Karpas-422 (cell line): ENCODE data around the gene CTXND1. TPM values are rescaled to one million over a fixed set of nuclear protein-coding genes. Genes with fewer than 3 reads are reported as not detected.

Experiments used
- DNase-seq: peaks from one replicate; pipeline ENCODE4 v3.0.0-alpha.2; 2015
- H2AFZ ChIP-seq: fragments of 200-600 bp; sonication (generic); 2 replicates; pipeline ENCODE4 v1.6.1; 2014; ENCODE audit warnings: antibody characterized with exemption, low read length, mixed read lengths
- H3K27ac ChIP-seq: fragments of 200-600 bp; sonication (generic); 2 replicates; pipeline ENCODE4 v1.5.1; 2014; ENCODE audit warnings: mild to moderate bottlenecking, low read length, moderate library complexity
- H3K27me3 ChIP-seq: fragments of 200-600 bp; sonication (generic); 2 replicates; pipeline ENCODE4 v1.6.1; 2014; ENCODE audit warnings: low read length, mixed read lengths
- H3K36me3 ChIP-seq: fragments of 200-600 bp; sonication (generic); 2 replicates; pipeline ENCODE4 v1.6.1; 2014; ENCODE audit warnings: low read length, mixed read lengths; ENCODE audit not compliant: insufficient read depth
- H3K4me1 ChIP-seq: fragments of 200-600 bp; sonication (generic); 2 replicates; pipeline ENCODE4 v1.6.1; 2014; ENCODE audit warnings: mild to moderate bottlenecking, low read length, mixed read lengths
- H3K4me2 ChIP-seq: fragments of 200-600 bp; sonication (generic); 2 replicates; pipeline ENCODE4 v1.6.1; 2014; ENCODE audit warnings: low read length, low read depth, mild to moderate bottlenecking; ENCODE audit not compliant: poor library complexity, severe bottlenecking
- H3K4me3 ChIP-seq: fragments of 200-600 bp; sonication (generic); 2 replicates; pipeline ENCODE4 v1.5.1; 2014; ENCODE audit warnings: mild to moderate bottlenecking, antibody characterized with exemption, low read length, mixed read lengths
- H3K79me2 ChIP-seq: fragments of 200-600 bp; sonication (generic); 2 replicates; pipeline ENCODE4 v1.6.1; 2014; ENCODE audit warnings: mild to moderate bottlenecking, low read length, mixed read lengths
- H3K9ac ChIP-seq: fragments of 200-600 bp; sonication (generic); 2 replicates; pipeline ENCODE4 v1.6.0; 2014; ENCODE audit warnings: low read length
- H3K9me2 ChIP-seq: fragments of 200-600 bp; sonication (generic), shearing (Covaris generic); replicated peaks from 2 replicates; pipeline ENCODE4 v1.6.0; 2014; ENCODE audit warnings: mild to moderate bottlenecking, low read length, moderate library complexity; ENCODE audit not compliant: insufficient read depth
- H3K9me3 ChIP-seq: fragments of 300-700, 200-600 bp; sonication (generic); 2 replicates; pipeline ENCODE4 v1.6.1; 2014; ENCODE audit warnings: low read length, mixed read lengths
- H4K20me1 ChIP-seq: fragments of 200-600 bp; sonication (generic); 2 replicates; pipeline ENCODE4 v1.6.1; 2014; ENCODE audit warnings: mild to moderate bottlenecking, antibody characterized with exemption, low read length, low read depth; ENCODE audit not compliant: insufficient read depth
- total RNA-seq: library from RNA; depleted of rRNA; stranded (reverse); fragments of >200 nt; shearing (Covaris generic); gene quantifications from 2 replicates; pipeline ENCODE4 v1.2.3, GENCODE V29; 2014; ENCODE audit warnings: low replicate concordance

CTXND1 gene
- total RNA-seq, 1 experiment from 2014 or later, result not detected

DNA sequence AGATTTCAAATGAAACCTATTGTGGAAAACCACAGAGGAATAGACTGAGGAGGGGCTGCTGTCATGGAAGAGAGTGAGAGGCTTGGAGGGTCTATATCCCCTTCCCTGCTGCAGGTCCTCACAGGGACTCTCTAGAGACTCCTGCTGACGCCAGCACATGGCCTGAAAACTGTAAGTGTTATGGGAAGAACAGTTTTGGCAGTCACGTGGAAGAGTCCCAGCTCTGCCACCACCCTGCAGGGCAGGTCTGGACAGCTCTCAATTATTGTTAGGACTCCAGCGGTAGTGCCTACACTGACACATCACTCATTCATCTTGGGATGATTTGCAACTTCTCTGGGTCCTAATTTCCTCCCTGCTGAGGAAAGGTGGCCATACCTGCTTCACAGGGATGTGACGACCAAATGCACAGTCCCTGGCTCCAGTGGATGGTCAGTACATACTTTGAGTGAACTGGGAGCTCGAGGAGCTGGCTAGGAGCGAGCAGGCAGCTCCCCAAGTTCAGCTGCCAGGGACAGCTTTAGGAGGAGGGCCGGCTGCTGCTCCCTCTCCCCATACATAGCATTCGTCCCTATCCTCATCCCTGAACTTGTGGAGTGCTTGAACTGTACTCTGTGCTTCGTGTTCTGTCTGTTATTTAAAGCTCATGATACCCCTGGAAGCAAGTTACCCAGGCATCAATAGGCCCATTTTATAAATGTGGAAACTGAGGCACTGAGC, 49.2 kb downstream of the CTXND1 start:
- no peak for DNase-seq
- no peak overlapping the region for H3K27ac ChIP-seq
- H2AFZ ChIP-seq, result no peak overlapping the region
- H3K4me2 ChIP-seq, result no peak overlapping the region
- H3K4me1 ChIP-seq, result no peaks in the 10 kb centered on the region
- H3K36me3 ChIP-seq, result no peaks in the 10 kb centered on the region
- H3K9me2 ChIP-seq, result no peaks in the 10 kb centered on the region
- H3K9me3 ChIP-seq, result no peaks in the 10 kb centered on the region
- no peaks in the 10 kb centered on the region for H3K27me3 ChIP-seq
- H3K79me2 ChIP-seq, result no peaks in the 10 kb centered on the region
- H3K4me3 ChIP-seq, result no peak overlapping the region
- no peak overlapping the region for H3K9ac ChIP-seq
- H4K20me1 ChIP-seq, result no peaks in the 10 kb centered on the region

DNA sequence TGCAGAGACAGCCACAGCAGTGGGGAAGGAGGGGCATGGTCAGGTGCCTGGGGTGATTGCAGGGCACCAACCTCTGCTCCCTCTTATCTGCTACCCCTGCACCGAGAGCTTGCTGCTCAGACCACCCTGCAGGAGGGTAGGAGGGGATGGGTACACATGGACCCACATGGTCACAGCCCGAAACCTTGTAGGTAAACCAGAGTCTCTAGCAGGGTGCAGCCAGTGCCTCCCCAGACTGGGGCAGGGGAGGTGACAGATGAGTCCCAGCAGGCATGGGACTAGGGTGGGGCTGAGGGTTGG, 50.0 kb downstream of the CTXND1 start:
- Histone ChIP-seq H3K4me2 (no peak overlapping the region), H3K9me2 (no peaks in the 10 kb centered on the region), H3K27ac (no peak overlapping the region), H3K9ac (no peak overlapping the region), H3K36me3 (no peaks in the 10 kb centered on the region), H3K4me3 (no peak overlapping the region), H3K9me3 (no peaks in the 10 kb centered on the region), H4K20me1 (no peaks in the 10 kb centered on the region), H3K27me3 (no peaks in the 10 kb centered on the region), H3K4me1 (no peaks in the 10 kb centered on the region), H2AFZ (no peak overlapping the region), H3K79me2 (no peaks in the 10 kb centered on the region)
- no peak for DNase-seq

DNA sequence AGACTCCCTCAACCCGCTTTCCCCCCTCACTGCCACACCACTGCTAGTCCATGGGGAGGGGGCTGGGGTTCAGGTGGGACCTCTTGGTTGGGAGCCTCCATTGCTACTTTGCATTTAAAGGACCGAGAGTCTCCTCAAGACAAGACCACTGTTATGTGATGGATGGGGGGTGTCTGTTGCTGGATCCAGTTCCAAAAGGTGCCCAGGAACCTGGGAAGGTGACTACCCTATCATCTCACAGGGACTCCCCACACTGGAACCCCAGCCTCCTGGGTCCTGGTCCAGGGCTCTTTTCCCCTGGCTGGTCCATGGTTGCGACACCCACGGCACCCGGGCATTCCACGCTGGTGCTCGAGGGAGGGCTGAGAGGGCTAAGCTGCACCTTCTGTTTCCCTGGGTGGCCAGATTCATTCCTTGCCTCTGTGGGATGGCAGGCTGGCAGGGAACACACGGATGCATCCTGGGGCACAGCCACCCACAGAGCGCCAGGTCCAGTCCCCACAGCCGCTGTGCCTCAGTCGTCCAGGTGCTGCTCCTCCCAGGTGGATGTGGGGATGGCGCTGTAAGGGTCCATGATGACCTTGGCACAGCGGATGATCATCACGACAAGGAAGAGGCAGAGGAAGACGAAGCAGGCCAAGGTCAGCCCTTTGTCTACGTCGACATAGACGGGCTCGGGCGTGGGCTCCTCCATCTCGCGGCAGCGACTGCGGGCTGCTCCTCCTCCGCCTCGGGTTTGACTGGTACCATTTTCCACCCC, 50.6 kb downstream of the CTXND1 start:
- Histone ChIP-seq H3K4me2 (no peak overlapping the region), H3K9me3 (no peaks in the 10 kb centered on the region), H2AFZ (no peak overlapping the region), H3K4me3 (no peak overlapping the region), H3K79me2 (no peaks in the 10 kb centered on the region), H3K27ac (no peak overlapping the region), H3K27me3 (no peaks in the 10 kb centered on the region), H3K36me3 (no peaks in the 10 kb centered on the region), H3K9me2 (no peaks in the 10 kb centered on the region), H4K20me1 (no peaks in the 10 kb centered on the region), H3K4me1 (no peaks in the 10 kb centered on the region), H3K9ac (no peak overlapping the region)
- no peak for DNase-seq

DNA sequence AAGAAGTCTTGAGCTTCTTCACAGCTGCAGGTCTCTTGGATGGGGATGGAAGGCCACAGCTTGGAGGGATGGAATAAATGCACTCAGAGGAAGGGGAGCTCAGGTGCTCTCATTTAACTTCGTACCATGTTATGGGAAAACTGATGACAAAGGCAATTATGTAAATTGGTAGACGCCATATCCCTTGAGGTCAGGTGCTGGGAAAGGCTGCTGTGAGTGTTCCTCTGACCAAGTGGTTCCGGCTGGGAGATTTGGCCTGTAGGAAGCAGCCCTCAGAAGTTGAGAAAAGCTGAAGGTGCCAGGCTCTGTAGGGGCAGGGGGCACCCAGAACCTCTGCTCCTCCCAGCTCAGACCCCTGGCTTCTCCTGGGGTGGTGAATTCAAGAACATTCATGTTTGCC, 52.1 kb downstream of the CTXND1 start:
- Histone ChIP-seq H3K9me3 (no peaks in the 10 kb centered on the region), H2AFZ (no peak overlapping the region), H3K27me3 (no peaks in the 10 kb centered on the region), H3K4me3 (no peak overlapping the region), H3K9ac (no peak overlapping the region), H3K27ac (no peak overlapping the region), H3K79me2 (no peaks in the 10 kb centered on the region), H3K4me1 (no peaks in the 10 kb centered on the region), H3K9me2 (no peaks in the 10 kb centered on the region), H3K36me3 (no peaks in the 10 kb centered on the region), H4K20me1 (no peaks in the 10 kb centered on the region), H3K4me2 (no peak overlapping the region)
- DNase-seq, result no peak

DNA sequence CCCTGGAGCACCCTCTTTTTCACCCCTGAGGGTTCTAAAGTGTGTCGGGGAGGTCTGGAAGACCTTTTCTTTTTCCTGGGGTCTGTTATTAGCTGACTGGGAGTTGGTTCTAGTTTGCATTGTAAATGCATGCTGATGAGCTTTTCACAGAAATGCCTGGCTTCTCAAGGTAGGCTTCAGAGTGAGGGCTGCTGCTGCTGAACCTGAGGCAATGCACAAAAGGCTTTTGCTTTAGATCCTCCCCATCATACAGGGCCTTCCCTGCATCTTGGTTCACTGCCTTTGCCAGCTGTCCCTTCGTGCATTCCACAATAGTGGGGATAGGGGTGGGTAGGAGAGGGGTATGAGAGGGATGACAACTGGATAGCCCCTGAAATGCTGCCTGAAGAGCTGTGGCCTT, 52.6 kb downstream of the CTXND1 start:
- Histone ChIP-seq H4K20me1 (no peaks in the 10 kb centered on the region), H3K27ac (no peak overlapping the region), H3K36me3 (no peaks in the 10 kb centered on the region), H2AFZ (no peak overlapping the region), H3K4me1 (no peaks in the 10 kb centered on the region), H3K4me3 (no peak overlapping the region), H3K9me3 (no peaks in the 10 kb centered on the region), H3K9me2 (no peaks in the 10 kb centered on the region), H3K4me2 (no peak overlapping the region), H3K27me3 (no peaks in the 10 kb centered on the region), H3K9ac (no peak overlapping the region), H3K79me2 (no peaks in the 10 kb centered on the region)
- DNase-seq, result no peak

DNA sequence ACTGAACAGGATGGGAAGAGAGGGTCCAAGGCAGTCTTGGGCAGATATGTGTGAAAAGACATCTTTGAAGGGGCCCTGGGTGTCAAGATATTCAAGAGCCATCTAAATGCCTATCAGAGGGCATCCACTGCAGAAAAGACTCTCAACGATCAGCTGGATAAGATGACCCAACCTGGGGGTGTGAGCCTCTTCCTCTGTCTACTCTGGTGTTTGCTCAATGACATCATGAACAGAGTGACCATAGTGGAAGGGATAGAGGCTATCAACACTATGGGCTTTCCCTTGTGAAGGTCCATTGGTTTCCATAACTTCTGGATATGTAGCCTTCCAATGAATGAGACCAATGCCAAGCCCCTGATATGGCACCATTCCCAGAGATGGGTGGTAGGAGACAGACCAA, 57.1 kb downstream of the CTXND1 start:
- no peaks in the 10 kb centered on the region for H3K36me3 ChIP-seq
- no peak overlapping the region for H3K27ac ChIP-seq
- no peaks in the 10 kb centered on the region for H3K4me1 ChIP-seq
- H3K4me2 ChIP-seq, result no peak overlapping the region
- H3K9me2 ChIP-seq, result no peaks in the 10 kb centered on the region
- no peak overlapping the region for H2AFZ ChIP-seq
- no peak for DNase-seq
- no peaks in the 10 kb centered on the region for H3K79me2 ChIP-seq
- H3K4me3 ChIP-seq, result no peak overlapping the region
- no peaks in the 10 kb centered on the region for H3K9me3 ChIP-seq
- no peak overlapping the region for H3K9ac ChIP-seq
- no peaks in the 10 kb centered on the region for H4K20me1 ChIP-seq
- no peaks in the 10 kb centered on the region for H3K27me3 ChIP-seq

DNA sequence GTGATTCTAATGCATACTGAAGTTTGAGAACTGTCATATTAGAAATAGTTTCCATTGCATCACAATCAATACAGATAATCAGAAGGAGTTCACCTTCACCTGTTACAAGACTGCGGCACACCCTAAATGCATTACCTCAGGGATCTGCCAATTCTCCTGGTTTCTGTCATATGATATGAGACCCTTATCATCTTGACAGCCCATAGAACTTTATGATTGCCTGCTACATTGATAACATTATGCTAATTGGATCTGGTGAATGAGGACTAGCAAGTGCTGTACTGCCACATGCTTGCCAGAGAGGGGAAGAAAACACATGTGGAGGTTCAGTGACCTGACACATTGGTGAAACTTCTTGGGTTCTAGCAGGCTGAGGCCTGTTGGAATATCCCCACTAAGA, 57.8 kb downstream of the CTXND1 start:
- no peaks in the 10 kb centered on the region for H3K27me3 ChIP-seq
- no peaks in the 10 kb centered on the region for H3K36me3 ChIP-seq
- no peak overlapping the region for H3K9ac ChIP-seq
- H3K4me1 ChIP-seq, result no peaks in the 10 kb centered on the region
- H3K4me3 ChIP-seq, result no peak overlapping the region
- no peak overlapping the region for H2AFZ ChIP-seq
- no peak for DNase-seq
- H4K20me1 ChIP-seq, result no peaks in the 10 kb centered on the region
- H3K27ac ChIP-seq, result no peak overlapping the region
- no peaks in the 10 kb centered on the region for H3K9me3 ChIP-seq
- H3K79me2 ChIP-seq, result no peaks in the 10 kb centered on the region
- H3K9me2 ChIP-seq, result no peaks in the 10 kb centered on the region
- no peak overlapping the region for H3K4me2 ChIP-seq

DNA sequence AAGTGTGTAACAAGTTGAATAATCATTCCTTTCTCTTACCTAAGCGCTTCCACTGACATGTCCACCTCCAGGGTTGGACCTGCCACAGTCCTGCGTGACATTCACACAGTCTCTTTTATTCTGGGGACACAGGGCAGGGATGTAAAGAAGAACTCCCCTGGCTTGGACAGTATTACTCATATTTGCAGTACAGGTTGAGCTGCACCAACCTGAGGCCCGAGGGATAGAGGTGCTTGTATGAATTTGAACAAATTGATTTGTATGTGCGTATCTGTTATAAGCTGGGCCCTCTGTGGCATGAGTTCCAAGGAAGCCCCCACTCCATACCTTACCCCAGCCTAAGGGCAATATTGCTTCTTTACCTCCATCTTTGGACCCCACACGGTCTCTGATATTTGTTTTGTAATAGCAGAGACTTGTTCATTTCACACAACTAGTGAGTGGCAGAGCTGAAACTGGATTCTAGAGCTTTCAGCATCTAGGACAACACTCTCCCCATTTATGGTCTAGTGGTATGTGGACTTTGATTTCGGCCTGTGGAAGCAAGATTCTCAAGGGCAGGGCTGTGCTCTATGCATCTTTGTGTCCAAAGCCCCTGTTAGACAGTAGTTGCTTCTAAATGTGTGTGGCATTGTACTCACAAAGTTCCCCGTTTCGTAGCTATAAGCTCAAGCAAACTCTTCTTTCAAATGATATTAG, 60.0 kb downstream of the CTXND1 start:
- DNase-seq, result no peak
- H3K79me2 ChIP-seq, result no peaks in the 10 kb centered on the region
- no peak overlapping the region for H3K27ac ChIP-seq
- no peaks in the 10 kb centered on the region for H3K4me1 ChIP-seq
- no peaks in the 10 kb centered on the region for H3K9me2 ChIP-seq
- no peaks in the 10 kb centered on the region for H3K36me3 ChIP-seq
- no peak overlapping the region for H2AFZ ChIP-seq
- no peaks in the 10 kb centered on the region for H4K20me1 ChIP-seq
- no peak overlapping the region for H3K9ac ChIP-seq
- H3K27me3 ChIP-seq, result no peaks in the 10 kb centered on the region
- H3K9me3 ChIP-seq, result no peaks in the 10 kb centered on the region
- no peak overlapping the region for H3K4me3 ChIP-seq
- H3K4me2 ChIP-seq, result no peak overlapping the region
